RWPE1 (cell line): ENCODE results near the gene MICOS13.

Experiments
- CTCF ChIA-PET: fragments of 350-600 bp; sonication (Branson Sonifier 250); formaldehyde crosslinking; extraction: SDS; loops from one replicate; lab custom pipeline; 2021; lab: Yijun Ruan, JAX
- POLR2A ChIA-PET: fragments of 400-600 bp; formaldehyde crosslinking; extraction: SDS; loops from one replicate; lab custom pipeline; 2020; ENCODE audit warnings: antibody characterized with exemption; ENCODE audit not compliant: low non-redundant PET; lab: Yijun Ruan, JAX
- DNase-seq: peaks from one replicate; pipeline ENCODE4 v3.0.0; 2012; ENCODE audit warnings: low spot score
- H3K27ac ChIP-seq: fragments of 450-650 bp; 2 replicates; pipeline ENCODE4 v1.5.1; 2017
- TF ChIP-seq, protein P1 (sequence below): fragments of 450-650 bp; conservative IDR thresholded peaks from 2 replicates; pipeline ENCODE4 v1.5.1; 2017; ENCODE audit warnings: low read depth, mild to moderate bottlenecking

MICOS13 gene

DNA sequence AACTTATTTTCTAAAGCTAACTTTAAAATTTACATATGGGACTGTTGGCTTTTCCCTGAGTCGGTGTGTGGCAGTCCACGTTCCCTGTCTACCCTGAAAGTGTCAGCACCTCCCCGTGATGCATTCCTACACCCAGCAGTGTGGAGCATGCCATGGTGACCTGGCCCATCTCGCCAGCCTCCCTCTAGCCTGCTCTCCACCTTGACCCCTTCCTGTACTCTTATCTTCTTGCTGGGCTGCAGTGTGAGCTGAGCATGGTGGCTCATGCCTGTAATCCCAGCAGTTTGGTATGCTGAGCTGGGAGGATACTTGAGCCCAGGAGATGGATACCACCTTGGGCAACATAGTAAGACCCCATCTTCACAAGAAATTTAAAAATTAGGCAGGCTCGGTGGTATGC lies 25.4 kb downstream of the MICOS13 start:
- ChIA-PET POLR2A (no interaction called here), CTCF (interaction anchor here (0.6 kb wide), 1 partner anchor 36 kb away, joined by 4 read pairs; no protein-coding TSS in a partner anchor)
- TF ChIP-seq, protein P1, sequence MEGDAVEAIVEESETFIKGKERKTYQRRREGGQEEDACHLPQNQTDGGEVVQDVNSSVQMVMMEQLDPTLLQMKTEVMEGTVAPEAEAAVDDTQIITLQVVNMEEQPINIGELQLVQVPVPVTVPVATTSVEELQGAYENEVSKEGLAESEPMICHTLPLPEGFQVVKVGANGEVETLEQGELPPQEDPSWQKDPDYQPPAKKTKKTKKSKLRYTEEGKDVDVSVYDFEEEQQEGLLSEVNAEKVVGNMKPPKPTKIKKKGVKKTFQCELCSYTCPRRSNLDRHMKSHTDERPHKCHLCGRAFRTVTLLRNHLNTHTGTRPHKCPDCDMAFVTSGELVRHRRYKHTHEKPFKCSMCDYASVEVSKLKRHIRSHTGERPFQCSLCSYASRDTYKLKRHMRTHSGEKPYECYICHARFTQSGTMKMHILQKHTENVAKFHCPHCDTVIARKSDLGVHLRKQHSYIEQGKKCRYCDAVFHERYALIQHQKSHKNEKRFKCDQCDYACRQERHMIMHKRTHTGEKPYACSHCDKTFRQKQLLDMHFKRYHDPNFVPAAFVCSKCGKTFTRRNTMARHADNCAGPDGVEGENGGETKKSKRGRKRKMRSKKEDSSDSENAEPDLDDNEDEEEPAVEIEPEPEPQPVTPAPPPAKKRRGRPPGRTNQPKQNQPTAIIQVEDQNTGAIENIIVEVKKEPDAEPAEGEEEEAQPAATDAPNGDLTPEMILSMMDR: no peak
- DNase-seq: no peak
- peak overlapping the region; percentile 9; the same call in 1 of the 2 replicates for H3K27ac ChIP-seq

DNA sequence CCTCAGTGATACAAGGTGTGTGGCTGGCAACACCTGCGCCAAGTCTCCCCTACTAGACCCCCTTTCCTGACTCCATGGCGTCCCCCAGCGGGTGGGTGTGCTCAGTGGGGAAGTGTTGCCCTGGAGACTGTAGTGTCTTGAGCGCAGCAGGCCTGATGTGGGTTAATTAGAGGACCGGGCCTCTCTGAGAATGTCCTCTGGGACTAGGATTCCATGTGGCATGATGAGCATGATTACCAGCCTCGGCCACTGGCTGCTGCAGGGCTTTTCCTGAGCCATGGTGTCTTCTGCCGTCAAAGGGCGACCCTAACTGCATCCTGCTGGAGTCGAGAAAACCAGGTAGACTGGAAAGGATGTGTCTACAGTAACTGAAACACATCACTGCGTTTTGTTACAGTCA lies 28.1 kb downstream of the MICOS13 start:
- H3K27ac ChIP-seq: no peak overlapping the region
- ChIA-PET POLR2A (no interaction called here), CTCF (no interaction called here)
- DNase-seq: no peak
- TF ChIP-seq, protein P1: no peak

DNA sequence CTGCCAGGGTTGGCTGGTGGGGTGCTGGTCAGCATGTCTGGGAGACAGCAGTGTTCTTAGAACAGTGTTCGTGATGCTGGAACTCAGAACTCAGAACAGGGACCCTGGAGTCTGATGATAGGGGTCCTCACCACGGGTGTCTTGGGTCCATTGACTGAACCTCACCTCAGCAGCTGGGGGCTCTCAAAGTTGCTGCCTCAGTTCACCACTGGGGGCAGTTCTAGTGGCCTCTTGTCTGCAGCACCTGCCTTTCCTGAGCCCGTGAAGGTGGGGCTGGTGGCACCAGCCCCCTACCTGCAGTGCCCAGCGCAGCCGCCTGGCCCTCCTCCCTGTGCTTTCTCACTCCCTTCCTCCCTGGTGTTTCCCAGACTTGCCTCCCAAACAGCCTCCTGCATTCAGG lies 29.0 kb downstream of the MICOS13 start:
- ChIA-PET POLR2A (interaction anchor here (0.6 kb wide), 1 partner anchor 505 kb away, joined by 3 read pairs; no protein-coding TSS in a partner anchor), CTCF (no interaction called here)
- DNase-seq: no peak
- no peak overlapping the region for H3K27ac ChIP-seq
- TF ChIP-seq, protein P1: no peak

DNA sequence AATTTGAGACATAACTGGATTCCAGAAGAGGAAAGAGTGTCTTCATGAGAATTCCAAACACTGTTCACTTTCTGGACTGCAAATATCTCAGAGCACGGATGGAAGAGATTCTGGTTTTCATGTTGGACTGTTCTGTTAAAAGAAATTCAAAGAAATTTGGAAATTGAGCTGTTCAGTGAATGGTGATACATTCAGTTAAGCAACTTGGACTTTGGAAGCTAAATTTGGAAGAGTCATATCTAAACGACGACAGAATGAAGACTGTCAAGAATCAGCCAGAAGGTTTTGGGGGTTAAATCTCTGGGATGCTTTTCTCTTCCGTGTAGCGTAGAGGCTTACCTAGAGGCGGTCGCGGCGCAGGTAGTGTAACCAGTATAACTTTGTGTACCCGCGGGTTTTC lies 31.9 kb downstream of the MICOS13 start:
- TF ChIP-seq, protein P1: no peak
- ChIA-PET CTCF (interaction anchor here (0.6 kb wide), 1 partner anchor 36 kb away, joined by 3 read pairs; no protein-coding TSS in a partner anchor), POLR2A (no interaction called here)
- no peak for DNase-seq
- no peak overlapping the region for H3K27ac ChIP-seq

DNA sequence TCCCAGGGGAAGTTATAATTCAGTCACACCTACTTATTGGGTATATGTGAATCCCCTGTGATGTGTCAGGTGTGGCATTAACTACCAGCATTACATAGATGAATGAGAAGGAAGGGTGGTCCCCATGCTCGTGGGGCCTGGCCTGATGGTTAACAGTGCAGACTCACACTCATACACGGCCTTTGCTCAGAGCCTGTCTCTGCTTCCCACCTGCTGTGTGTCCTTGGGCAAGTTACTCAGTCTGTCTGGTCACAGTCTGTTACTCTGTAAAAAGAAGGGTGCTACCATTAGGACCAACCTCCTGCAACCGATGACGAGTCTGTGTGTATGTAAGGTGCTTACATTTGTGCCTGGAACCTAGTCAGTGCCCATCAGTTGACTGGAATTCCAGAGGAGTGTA lies 33.6 kb downstream of the MICOS13 start:
- H3K27ac ChIP-seq: no peak overlapping the region
- CTCF ChIA-PET: no interaction called here
- POLR2A ChIA-PET: no interaction called here
- DNase-seq: no peak
- TF ChIP-seq, protein P1: no peak

DNA sequence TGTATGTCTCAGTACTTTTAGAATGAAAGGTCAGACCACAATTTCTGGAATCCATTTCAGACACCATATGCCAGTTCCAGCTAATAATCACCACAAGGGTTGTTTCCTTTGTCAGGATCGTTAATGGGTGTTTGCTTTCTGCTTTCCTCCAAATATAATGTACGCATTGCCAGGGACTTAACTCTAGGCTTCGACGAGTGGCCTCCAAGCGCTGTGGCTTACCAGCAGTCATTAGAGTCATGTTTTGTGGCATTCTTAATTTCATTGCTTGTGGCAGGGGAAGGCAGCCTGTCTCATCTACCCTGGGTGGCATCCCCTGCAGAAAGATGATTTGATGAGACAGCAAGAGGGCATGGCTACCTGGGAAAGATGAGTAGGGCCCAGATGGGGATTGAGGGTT lies 34.9 kb downstream of the MICOS13 start:
- DNase-seq: no peak
- TF ChIP-seq, protein P1: no peak
- POLR2A ChIA-PET: no interaction called here
- CTCF ChIA-PET: no interaction called here
- H3K27ac ChIP-seq: no peak overlapping the region

DNA sequence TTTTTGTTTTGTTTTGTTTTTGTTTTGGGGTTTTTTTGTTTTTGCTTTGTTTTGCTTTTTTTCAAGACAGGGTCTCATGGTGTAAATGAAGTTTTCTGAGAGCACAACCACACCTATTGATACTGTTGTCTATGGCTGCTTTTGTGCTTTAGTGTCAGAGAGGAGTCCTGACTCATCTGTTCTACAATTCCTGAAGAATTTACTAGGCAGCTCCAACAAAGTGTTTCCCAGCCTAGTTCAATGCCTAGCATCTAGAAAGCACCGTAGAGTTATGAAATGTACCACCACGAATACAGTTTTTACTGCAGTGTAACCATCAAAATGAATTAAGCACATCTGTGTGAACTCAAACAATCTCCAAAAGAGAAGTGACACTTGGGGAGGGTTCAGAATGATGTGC lies 36.3 kb downstream of the MICOS13 start:
- CTCF ChIA-PET: no interaction called here
- H3K27ac ChIP-seq: no peak overlapping the region
- DNase-seq: no peak
- POLR2A ChIA-PET: no interaction called here
- TF ChIP-seq, protein P1: no peak
